Osteoblast (primary cell): ENCODE measurements around the gene NTM. TPM values are rescaled to one million over a fixed set of nuclear protein-coding genes. Genes with fewer than 3 reads are reported as not detected.
"Not testable (repeated sequence)": the region's sequence is repeated elsewhere in the genome, so short reads cannot be mapped to it uniquely, and the experiment has no call there.

Experiments
- DNase-seq: peaks from one replicate; pipeline ENCODE4 v3.0.0; 2011; ENCODE audit warnings: low spot score, mixed read lengths; ENCODE audit not compliant: insufficient read length; ENCODE audit errors: missing footprints
- H2AFZ ChIP-seq: 2 replicates; pipeline ENCODE4 v1.6.0; 2011; ENCODE audit warnings: mild to moderate bottlenecking, low read length
- H3K27ac ChIP-seq: 2 replicates; pipeline ENCODE4 v1.5.1; 2011; ENCODE audit warnings: mild to moderate bottlenecking, low read depth, low read length, moderate library complexity
- H3K27me3 ChIP-seq: 2 replicates; pipeline ENCODE4 v1.6.0; 2012; ENCODE audit warnings: mild to moderate bottlenecking, control low read depth, inconsistent platforms, low read length, moderate library complexity; ENCODE audit not compliant: insufficient read depth
- H3K36me3 ChIP-seq: 2 replicates; pipeline ENCODE4 v1.5.1; 2011; ENCODE audit warnings: mild to moderate bottlenecking, low read length, control low read depth, moderate library complexity; ENCODE audit not compliant: insufficient read depth
- H3K4me1 ChIP-seq: 2 replicates; pipeline ENCODE4 v1.5.1; 2011; ENCODE audit warnings: mild to moderate bottlenecking, low read length, control low read depth, moderate library complexity; ENCODE audit not compliant: insufficient read depth
- H3K4me2 ChIP-seq: 2 replicates; pipeline ENCODE4 v1.6.0; 2011; ENCODE audit warnings: mild to moderate bottlenecking, low read length; ENCODE audit not compliant: insufficient read depth
- H3K4me3 ChIP-seq: fragments of 200-600 bp; sonication (generic); 3 replicates; pipeline ENCODE4 v1.5.1; 2012; ENCODE audit warnings: mild to moderate bottlenecking, low read length, inconsistent platforms; ENCODE audit not compliant: insufficient read depth
- H3K79me2 ChIP-seq: 2 replicates; pipeline ENCODE4 v1.6.0; 2012; ENCODE audit warnings: mild to moderate bottlenecking, low read length, control low read depth, inconsistent platforms; ENCODE audit not compliant: insufficient read depth
- H3K9me3 ChIP-seq: 2 replicates; pipeline ENCODE4 v1.5.1; 2011; ENCODE audit warnings: low read depth, low read length, control low read depth
- H4K20me1 ChIP-seq: 2 replicates; pipeline ENCODE4 v1.6.0; 2012; ENCODE audit warnings: mild to moderate bottlenecking, low read length, control low read depth; ENCODE audit not compliant: insufficient read depth
- total RNA-seq: library from RNA; depleted of rRNA; stranded (reverse); fragments of >200 nt; gene quantifications from 2 replicates; pipeline ENCODE4 v1.2.3, GENCODE V29; 2012
- TF ChIP-seq, protein P1 (sequence below): IDR thresholded peaks from 2 replicates; pipeline ENCODE4 v1.5.1; 2011; ENCODE audit warnings: mild to moderate bottlenecking, low read depth, low read length, moderate library complexity; ENCODE audit errors: extremely low read depth

NTM gene
- total RNA-seq, 1 donor = 48.1 TPM

DNA sequence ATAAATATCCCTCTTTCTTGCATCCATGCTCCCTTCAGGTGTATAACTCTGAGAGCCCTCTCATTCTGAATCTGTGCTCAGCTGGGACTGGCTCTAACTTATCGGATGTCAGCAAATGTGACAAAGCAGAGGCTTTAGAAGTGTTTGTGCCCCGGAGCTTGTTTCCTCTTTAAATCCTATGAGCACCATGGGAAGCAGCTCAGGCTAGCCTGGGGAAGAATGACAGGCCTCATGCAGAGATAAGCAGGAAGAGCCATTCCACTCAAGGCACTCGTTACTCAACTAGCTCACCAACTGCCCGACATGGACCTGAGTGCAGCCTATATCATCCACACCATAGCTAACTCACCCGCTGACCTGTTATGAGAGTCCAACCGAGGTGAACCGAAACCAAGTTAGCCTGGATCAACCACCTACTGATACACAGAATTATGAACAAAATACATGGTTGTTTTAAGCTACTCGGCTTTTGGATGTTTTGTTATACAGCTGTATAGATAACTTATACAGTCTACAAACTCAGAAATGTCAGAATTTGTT, 990.7 kb downstream of the NTM start:
- H3K27ac ChIP-seq = no peak overlapping the region
- DNase-seq = no peak
- H3K4me3 ChIP-seq = no peak overlapping the region
- H3K4me1 ChIP-seq = no peaks in the 10 kb centered on the region
- H3K4me2 ChIP-seq = no peak overlapping the region
- H3K36me3 ChIP-seq = no peaks in the 10 kb centered on the region
- no peaks in the 10 kb centered on the region for H4K20me1 ChIP-seq
- H3K9me3 ChIP-seq = no peaks in the 10 kb centered on the region
- peaks cover 27% of the 10 kb centered on the region for H3K27me3 ChIP-seq
- H2AFZ ChIP-seq = no peak overlapping the region
- TF ChIP-seq, protein P1, sequence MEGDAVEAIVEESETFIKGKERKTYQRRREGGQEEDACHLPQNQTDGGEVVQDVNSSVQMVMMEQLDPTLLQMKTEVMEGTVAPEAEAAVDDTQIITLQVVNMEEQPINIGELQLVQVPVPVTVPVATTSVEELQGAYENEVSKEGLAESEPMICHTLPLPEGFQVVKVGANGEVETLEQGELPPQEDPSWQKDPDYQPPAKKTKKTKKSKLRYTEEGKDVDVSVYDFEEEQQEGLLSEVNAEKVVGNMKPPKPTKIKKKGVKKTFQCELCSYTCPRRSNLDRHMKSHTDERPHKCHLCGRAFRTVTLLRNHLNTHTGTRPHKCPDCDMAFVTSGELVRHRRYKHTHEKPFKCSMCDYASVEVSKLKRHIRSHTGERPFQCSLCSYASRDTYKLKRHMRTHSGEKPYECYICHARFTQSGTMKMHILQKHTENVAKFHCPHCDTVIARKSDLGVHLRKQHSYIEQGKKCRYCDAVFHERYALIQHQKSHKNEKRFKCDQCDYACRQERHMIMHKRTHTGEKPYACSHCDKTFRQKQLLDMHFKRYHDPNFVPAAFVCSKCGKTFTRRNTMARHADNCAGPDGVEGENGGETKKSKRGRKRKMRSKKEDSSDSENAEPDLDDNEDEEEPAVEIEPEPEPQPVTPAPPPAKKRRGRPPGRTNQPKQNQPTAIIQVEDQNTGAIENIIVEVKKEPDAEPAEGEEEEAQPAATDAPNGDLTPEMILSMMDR = no peak
- no peaks in the 10 kb centered on the region for H3K79me2 ChIP-seq

- H3K4me3 ChIP-seq = no peak overlapping the region
- H3K4me1 ChIP-seq = no peaks in the 10 kb centered on the region
- no peaks in the 10 kb centered on the region for H3K36me3 ChIP-seq
- no peak overlapping the region for H2AFZ ChIP-seq
- no peaks in the 10 kb centered on the region for H3K27me3 ChIP-seq
- TF ChIP-seq, protein P1 = no peak
- no peaks in the 10 kb centered on the region for H3K9me3 ChIP-seq
- no peak for DNase-seq
- H4K20me1 ChIP-seq = no peaks in the 10 kb centered on the region
- no peak overlapping the region for H3K4me2 ChIP-seq
- no peaks in the 10 kb centered on the region for H3K79me2 ChIP-seq
- H3K27ac ChIP-seq = no peak overlapping the region
Measured at GRCh38 chr11:132365650-132366049, 995.2 kb downstream of the NTM start.

DNA sequence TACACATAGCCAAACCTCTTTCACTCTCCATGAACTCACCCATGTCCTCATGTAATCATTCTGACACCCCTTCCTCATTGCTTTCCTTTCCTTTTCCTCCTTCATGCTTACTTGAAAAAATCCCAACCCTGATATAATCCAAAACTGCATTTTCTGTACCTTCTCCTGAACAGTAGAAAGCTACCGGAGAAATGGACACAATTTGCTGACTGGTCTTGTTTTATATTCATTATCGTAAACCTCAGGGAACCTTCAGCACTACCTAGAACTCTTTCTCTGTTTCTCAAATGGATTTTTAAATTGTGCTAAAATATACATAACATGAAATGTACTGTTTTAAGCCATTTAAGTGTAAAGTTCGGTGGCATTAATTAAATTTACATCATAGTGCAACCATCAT, 996.9 kb downstream of the NTM start:
- H3K27ac ChIP-seq = no peak overlapping the region
- no peaks in the 10 kb centered on the region for H3K9me3 ChIP-seq
- no peak for DNase-seq
- no peak overlapping the region for H2AFZ ChIP-seq
- H3K4me2 ChIP-seq = no peak overlapping the region
- H3K4me3 ChIP-seq = no peak overlapping the region
- no peaks in the 10 kb centered on the region for H4K20me1 ChIP-seq
- no peaks in the 10 kb centered on the region for H3K36me3 ChIP-seq
- H3K27me3 ChIP-seq = no peaks in the 10 kb centered on the region
- TF ChIP-seq, protein P1 = no peak
- no peaks in the 10 kb centered on the region for H3K79me2 ChIP-seq
- no peaks in the 10 kb centered on the region for H3K4me1 ChIP-seq

GRCh38 chr11:132370114-132370513, 999.7 kb downstream of the NTM start:
- H3K4me3 ChIP-seq, H3K36me3 ChIP-seq, H4K20me1 ChIP-seq, H2AFZ ChIP-seq, H3K27me3 ChIP-seq, H3K4me1 ChIP-seq, H3K4me2 ChIP-seq, H3K27ac ChIP-seq, H3K79me2 ChIP-seq, H3K9me3 ChIP-seq, DNase-seq: not testable (repeated sequence)
